Measurements from ENCODE around the gene ZMYND8.

ZMYND8 gene

DNA sequence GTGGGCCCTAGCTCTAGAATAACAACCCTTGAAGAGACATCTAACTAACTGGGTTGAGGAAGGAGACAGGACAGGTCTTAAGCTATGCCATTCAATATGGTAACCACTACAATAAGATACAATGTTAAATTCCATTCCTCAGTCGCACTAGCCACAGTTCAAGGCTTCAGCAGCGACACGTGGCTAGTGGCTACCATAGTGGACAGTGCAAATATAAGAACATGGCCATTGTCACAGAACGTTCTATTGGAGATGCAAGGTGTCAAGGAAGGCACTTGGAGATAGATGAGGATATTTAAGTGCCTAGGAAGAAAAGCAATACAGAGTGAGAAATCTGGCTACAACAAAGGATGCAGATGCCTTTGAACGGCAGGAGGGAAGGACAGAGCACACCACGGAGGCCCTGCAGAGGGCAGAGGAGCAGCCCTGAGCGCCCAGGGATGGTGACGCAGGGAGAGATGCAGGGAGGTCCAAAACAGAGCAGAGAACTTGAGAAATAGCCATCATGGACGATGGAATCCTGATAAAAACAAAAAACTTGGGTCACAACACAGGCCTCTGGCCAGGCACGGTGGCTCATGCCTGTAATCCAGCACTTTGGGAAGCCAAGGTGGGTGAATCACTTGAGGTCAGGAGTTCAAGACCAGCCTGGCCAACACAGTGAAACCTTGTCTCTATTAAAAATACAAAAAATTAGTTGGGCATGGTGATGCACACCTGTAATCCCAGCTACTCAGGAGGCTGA, 140.7 kb downstream of the ZMYND8 start:
- no peak for TF ChIP-seq SIN3A (IDR thresholded peaks at IDR 0.05; ENCODE audit: borderline replicate concordance, insufficient read depth, low read length)
- no peak for TF ChIP-seq REST (IDR thresholded peaks at IDR 0.05; ENCODE audit: insufficient read depth in 1 of 2, low read depth in 2 of 2, low read length in 2 of 2)
- no peak for TF ChIP-seq POLR2AphosphoS5 (IDR thresholded peaks at IDR 0.05; ENCODE audit: low read depth, low read length)
- no peak for TF ChIP-seq TAF1 (IDR thresholded peaks at IDR 0.05; ENCODE audit: borderline replicate concordance, insufficient read depth, low read length)
- no peak for TF ChIP-seq FOXP2 (optimal IDR thresholded peaks at IDR 0.05; ENCODE audit: borderline replicate concordance, extremely low read depth, extremely low read length, insufficient read depth)

DNA sequence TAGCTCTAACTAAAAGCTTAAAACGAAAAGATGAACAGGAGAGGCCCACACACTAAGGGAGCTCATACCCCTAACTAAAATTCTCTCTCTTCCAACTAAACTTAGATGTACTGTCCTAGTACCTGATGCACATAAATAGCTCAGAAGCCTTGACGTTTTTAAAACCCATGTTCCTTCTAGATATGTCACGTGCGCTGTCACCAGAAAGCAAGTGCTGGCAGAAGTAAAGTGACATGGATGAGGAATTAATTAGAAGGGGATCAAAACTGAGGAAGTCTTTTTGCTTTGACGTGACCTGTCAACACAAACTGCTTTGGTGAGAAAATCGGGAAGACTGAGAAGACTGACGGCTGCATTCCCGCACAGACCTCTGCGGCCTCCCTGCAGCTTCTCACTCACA, 142.5 kb downstream of the ZMYND8 start:
- TF ChIP-seq POLR2AphosphoS5 (IDR thresholded peaks at IDR 0.05; ENCODE audit: low read depth, low read length) (no peak), FOXP2 (optimal IDR thresholded peaks at IDR 0.05; ENCODE audit: borderline replicate concordance, extremely low read depth, extremely low read length, insufficient read depth) (no peak), SIN3A (IDR thresholded peaks at IDR 0.05; ENCODE audit: borderline replicate concordance, insufficient read depth, low read length) (no peak), REST (IDR thresholded peaks at IDR 0.05; ENCODE audit: insufficient read depth in 1 of 2, low read depth in 2 of 2, low read length in 2 of 2) (no peak), TAF1 (IDR thresholded peaks at IDR 0.05; ENCODE audit: borderline replicate concordance, insufficient read depth, low read length) (no peak)

- TF ChIP-seq FOXP2 (optimal IDR thresholded peaks at IDR 0.05; ENCODE audit: borderline replicate concordance, extremely low read depth, extremely low read length, insufficient read depth) = no peak
- TF ChIP-seq SIN3A (IDR thresholded peaks at IDR 0.05; ENCODE audit: borderline replicate concordance, insufficient read depth, low read length) = no peak
- no peak for TF ChIP-seq REST (IDR thresholded peaks at IDR 0.05; ENCODE audit: insufficient read depth in 1 of 2, low read depth in 2 of 2, low read length in 2 of 2)
- no peak for TF ChIP-seq TAF1 (IDR thresholded peaks at IDR 0.05; ENCODE audit: borderline replicate concordance, insufficient read depth, low read length)
- TF ChIP-seq POLR2AphosphoS5 (IDR thresholded peaks at IDR 0.05; ENCODE audit: low read depth, low read length) = no peak
These were observed 143.8 kb downstream of the ZMYND8 start for GRCh38 chr20:47212606-47213207.

DNA sequence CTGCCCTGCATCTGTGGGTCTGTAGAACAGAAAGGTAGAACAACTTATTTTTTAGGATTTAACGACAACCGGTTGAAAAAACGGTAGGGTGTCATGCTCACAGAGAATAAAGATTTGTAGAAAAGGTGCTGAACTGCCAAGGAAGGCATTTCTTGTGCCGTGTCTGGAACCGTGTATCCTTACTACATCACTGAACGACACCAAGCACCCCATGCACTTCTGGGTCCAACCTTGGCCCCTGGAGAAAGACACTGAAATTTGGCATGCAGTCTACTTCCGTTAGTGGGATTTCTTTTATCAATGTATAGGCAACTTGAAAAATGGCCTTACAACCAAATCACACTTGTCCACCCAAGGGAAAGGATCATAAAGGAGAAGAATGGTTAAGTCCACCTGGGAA, 145.5 kb downstream of the ZMYND8 start:
- TF ChIP-seq SIN3A (IDR thresholded peaks at IDR 0.05; ENCODE audit: borderline replicate concordance, insufficient read depth, low read length) (no peak), POLR2AphosphoS5 (IDR thresholded peaks at IDR 0.05; ENCODE audit: low read depth, low read length) (no peak), FOXP2 (optimal IDR thresholded peaks at IDR 0.05; ENCODE audit: borderline replicate concordance, extremely low read depth, extremely low read length, insufficient read depth) (no peak), TAF1 (IDR thresholded peaks at IDR 0.05; ENCODE audit: borderline replicate concordance, insufficient read depth, low read length) (no peak), REST (IDR thresholded peaks at IDR 0.05; ENCODE audit: insufficient read depth in 1 of 2, low read depth in 2 of 2, low read length in 2 of 2) (no peak)

Measured in PFSK-1 (cell line).